Smooth muscle cell of the brain vasculature (primary cell): Measurements from ENCODE around the gene RIMBP2.

Source experiments
- DNase-seq: peaks from one replicate; pipeline ENCODE4 v3.0.0-alpha.2; 2012; ENCODE audit warnings: low read depth, low spot score

Gene RIMBP2

DNA sequence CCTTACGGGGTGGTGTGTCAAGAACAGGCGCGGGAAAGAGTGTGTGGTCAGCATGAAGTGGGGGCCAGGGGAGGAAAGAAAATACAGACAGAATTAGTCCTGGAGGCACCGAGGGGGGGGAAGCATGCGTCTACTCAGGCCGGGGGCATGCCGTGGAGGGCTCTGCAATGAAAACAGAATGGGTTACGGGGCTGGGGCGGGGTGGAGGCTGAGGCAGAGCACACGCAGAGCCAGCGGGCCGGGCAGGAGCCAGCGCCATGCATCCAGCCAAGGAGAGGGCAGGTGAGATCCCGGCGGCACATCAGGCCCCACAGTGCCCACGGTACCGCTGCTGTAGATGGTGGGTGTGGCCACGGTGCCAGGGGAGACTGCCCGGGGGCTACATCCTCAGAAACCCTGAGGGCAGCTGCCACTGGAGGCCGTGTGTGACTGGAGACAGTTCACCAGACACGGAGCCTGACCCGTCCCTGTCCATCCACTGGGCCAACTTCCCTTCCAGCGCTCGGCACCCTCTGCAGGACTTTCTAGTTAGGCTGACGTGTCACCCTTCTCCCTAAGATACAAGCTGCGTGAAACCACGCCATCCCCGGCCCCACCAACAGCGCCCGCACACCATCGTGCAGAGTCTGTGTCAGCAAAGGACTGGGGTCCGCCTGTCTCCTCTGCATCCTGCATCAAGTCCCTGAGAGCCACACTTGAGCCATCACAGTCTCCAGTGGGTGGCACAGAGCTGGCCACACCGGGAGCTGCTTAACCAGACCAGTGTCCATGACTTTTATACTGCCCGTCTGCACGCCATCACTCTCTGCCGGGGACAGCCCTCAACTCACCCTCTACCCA, 291.0 kb downstream of the RIMBP2 start:
- DNase-seq, result no peak

DNA sequence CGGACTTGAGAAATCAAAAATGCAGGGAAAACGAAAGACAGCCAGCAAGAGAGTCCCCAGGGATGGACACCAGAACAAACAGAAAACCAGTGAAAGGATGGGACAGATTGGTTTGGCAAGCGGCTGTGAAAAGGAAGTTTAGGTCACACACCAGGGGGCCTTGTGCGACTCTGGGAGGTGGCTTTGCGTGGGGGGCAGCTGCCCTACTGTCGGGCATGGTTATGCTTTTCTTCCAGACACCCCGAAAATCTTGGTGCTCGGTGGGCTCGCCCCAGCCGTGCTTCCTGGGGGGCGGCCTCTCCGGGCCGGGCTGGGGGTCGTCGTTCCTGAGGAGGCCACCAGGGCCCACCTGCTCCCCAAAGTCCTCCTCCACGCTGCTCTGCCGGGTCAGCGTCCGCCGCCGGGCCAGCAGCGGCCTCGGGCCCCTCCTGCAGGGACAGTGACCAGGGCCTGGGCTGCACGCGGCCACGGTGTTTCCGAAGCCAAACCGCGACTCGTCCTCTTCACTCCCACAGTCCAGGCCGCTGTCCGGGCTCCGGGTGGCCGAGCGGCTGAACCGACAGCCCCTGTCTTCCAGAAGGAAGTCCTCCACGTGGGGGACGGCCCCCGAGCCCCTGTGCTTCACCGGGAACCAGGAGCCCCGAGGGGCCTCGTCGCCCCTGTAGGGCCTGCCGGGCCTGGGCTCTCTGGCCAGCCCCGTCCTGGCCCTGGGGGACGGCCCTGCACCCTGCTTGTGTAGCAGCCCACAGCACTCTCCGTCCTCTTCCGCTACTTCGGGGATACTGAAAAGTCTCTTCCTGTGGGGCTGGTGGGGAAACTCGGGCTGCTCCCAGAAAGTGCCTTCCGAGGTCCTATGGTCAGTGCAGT, 291.9 kb downstream of the RIMBP2 start:
- no peak for DNase-seq

DNA sequence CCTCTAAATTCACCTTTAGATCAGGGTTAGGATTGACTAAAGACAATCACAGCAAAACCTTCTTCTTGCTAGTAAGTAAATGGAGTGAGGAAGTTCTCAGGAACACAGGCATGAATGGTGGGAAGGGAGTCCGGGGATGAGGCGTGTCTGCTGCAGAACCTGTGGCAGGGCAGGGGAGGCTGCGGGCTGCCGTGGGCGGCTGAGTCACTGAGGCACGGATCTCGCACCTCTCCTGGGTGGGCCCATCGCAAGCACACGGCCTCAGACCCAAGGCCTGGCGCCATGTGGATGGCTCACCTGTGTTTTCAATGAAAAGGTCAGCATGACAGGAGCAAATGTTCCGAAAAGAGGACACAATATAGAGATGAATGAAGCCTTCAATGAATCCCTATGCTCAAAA, 293.0 kb downstream of the RIMBP2 start:
- DNase-seq, result no peak

DNA sequence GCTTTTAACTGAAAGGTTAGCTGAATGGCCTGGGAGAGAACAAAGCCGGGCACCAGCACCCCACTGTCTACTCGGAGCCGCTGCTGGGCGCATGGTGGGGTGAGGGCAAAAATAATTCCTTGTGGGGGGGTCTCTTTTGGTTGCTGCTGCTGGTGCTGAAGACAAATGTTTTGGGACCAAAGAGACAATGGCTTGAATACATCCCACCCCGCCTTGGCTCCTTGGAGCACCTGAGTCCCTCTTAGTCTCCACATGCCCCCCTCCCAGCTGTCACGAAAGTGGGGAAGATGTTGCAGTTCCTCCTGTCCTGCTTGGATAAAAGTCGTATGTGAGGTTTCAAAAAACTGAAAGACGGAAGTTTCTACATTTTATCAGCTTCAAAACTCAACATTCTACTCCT, 293.4 kb downstream of the RIMBP2 start:
- DNase-seq, result no peak

DNA sequence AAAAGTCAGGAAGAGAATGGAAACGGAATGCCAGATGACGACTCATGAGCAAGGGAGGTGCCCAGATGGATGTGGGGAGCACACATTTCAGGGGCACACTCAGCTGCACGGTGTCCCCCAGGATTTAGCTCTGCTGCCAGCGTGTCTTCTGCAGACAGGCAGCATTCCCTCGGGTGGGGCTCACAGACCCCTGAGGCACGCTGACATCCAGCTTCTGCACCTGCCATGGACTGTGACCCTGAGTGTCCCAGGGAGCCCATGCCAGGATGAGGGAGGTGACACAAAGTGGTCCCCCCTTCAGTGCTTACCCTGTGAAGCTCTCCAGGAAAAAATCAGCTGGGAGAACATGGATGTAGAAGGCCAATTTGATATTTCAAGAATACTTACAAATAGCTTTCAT, 294.2 kb downstream of the RIMBP2 start:
- DNase-seq, result no peak

DNA sequence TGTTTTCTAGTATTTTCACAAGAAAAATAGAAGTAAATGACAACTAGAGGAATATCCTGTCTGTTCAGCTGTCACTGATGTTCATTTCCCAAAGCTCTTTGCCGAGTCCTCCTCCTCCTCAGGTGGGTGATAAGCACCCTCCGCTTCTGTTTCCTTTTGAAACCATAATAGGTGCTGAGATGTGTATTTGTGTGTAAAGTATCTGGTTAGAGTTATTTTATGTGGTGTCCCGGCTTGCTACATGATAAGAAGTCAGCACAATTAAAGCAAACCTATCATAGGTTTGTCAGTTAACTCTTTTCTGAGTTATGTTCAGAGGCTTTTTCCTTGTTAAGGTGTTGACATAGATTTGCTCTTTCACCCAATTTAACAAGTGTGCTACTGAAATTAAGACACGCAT, 296.0 kb downstream of the RIMBP2 start:
- DNase-seq, result no peak

DNA sequence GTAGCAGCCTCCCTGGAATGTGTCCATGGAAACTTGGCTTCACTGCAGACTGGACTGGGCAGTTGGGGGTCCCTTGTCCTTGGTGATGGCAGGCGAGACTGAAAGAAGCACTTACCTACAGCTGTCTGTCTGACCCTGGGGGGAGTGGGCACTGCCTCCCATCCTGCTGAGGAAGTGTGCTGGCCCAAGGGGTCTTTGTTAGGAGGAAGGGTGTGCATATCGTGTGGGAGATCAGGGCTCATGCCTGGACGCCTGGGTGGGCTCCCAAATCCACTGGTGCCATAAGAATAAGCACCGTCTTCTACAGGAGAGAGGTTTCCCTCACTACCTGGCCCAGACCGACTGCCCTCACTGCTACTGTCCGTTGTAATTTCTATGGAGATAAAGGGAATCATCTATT, 297.0 kb downstream of the RIMBP2 start:
- DNase-seq, result no peak

DNA sequence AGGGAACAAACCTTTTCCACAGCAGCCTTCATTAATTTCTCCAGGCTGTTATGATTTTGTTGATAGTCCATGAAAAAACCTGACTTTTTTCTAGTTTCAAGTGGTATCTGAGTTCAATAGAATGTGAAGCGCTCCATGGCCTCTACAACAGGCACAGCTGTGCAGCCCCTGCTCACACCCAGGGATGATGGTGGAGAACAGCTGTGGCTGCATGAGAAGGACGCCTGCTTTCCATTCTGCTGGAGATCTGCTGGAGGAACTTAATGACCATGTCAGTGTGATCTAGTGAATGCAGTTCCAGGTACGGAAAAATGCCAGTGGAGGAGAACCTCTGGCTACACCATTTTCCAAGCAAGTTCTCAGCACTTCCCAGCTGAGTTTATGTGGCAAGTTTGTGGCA, 297.8 kb downstream of the RIMBP2 start:
- DNase-seq, result no peak

DNA sequence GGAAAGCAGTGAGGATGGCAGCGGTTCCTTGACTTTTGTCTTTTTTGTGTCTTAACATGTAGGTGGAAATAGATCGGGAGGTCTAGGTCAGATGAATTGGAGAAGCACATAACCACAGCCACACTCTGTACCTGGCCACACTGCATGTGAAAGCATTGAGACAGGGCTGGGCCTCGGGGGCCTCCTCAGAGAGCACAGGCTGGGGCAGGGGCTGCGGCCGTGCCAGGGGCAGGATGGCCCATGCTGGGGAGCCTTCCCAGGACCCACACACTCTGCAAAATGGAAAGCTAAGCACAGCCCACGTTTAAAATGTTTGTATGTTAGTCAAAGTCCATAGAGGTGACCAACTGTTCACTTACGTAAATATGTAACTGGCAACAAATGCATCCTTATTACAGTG, 301.7 kb downstream of the RIMBP2 start:
- DNase-seq, result no peak

DNA sequence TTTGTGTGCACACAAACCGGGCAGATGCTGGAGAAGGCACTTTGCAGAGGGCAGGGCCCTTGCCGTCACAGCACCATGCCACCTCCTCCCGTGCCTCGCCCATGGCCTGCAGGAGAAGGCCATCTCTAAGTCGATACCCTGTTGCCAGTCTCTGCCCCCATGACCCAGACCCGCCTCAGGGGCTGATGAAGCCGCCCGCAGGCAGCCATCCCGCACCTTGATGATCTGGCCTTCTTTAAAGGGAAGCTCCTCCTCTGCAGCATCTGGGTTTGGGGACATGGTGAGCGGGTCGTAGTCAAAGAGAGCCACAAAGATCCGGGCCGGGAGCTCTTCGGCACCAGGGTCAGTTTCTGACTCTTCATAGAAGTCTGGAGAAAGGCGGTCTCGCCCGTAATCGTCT, 302.2 kb downstream of the RIMBP2 start:
- DNase-seq, result no peak

DNA sequence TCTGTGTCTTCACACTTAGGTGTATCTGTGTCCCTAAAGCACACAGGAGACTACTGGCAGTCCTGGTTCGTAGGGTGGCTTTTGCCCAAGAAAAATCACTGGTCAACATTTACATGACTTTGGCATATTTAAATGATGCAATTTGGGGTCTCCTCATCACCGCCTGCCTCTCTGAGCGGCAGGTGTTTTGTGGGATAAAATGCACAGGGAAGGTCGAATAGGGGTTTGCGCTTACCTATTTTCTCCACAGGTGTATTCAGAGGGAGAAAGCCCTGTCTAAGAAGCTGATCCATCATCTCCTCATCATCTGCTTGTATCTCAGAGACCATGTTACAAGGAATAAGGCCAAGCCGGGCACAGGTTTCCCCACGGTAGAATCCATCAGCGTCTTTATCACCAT, 303.7 kb downstream of the RIMBP2 start:
- DNase-seq, result no peak

DNA sequence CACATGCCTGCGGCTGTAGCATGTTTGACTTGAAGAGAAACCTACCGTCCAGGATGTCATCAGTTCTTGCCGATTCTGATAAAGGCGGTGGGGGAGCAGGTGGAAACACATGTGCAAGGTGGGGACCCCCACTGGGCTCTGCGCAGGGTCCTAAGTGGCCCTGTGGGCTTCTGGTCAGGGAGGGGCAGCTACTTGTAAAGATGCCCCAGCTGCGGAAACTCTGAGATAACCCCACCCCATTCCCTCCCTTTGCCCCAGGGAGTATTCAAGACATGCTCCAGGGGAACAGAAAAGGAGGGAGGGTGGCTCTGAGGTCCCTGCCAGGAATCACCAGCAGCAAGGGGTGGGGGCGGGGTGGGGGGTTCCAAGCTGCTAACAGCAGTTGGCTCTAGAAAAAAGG, 310.8 kb downstream of the RIMBP2 start:
- DNase-seq, result no peak

DNA sequence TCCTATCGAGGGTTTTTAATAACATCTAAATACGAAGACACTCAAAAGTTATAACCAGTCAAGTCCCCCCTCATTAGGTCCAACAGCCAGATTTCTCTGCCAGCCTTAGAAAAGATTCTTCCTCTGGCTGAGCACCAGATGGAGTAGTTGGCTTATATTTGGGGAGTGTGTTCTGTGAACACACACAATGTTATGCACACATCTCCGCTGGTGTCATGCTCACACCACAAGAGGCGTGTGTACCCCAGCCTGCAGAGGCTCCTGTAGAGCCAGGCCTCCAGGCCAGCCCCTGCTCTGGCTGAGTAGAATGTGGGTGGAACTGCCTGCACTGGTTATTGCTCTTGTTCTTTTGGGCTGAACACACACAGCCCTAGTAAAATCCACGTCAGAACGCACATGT, 314.4 kb downstream of the RIMBP2 start:
- no peak for DNase-seq

DNA sequence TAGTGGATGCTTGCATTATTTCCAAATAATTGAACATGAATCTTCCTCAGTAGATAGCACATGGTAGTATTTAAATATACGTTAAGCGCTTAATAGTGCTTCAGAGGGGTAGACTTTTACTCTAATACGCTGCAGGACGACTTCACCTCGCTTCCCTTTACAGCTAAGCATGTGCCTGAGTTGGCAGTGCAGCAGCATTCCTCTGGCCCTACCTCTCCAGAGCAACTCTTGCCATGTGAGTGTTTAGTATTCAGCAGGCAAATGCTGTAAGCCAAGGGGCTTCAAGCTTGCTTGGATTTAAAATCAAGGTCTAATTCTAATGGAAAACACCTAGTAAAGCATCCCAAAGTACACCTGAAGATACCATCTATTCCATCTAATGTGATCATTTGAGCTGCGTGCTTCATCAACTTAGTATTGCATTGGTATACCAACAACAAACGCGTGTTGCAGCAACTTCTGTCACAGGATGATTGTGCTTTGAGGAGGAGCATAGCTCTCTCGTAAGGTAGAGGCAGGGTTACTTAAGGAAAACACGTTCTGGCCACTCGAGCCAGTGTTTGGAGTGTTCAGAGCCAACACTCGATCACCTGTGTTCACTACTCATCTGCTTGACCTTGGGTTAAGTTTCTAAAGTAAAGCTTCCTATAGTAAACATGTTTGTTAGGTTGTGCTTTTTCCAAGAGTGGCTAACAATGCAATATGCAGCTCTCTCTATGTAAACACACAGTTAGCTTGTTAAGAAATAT, 317.8 kb downstream of the RIMBP2 start:
- DNase-seq, result no peak

DNA sequence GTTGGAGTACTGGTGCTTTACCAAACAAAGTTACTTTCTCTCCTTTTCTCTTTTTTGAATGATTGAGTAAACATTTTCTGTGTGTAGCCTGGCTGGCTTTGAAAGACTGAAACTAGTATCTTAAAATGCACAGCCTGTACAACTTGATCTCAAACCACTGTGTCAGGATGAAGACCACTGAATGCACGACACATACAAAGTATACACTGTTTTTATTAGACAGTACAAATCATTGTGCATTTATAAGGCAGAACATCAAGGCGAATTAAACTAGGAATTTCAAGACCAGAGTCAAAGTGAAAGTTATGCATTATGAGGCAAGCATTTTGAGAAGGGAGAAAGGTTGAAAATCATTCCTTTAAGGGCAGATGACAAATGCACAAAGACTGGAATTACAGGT, 319.4 kb downstream of the RIMBP2 start:
- no peak for DNase-seq

DNA sequence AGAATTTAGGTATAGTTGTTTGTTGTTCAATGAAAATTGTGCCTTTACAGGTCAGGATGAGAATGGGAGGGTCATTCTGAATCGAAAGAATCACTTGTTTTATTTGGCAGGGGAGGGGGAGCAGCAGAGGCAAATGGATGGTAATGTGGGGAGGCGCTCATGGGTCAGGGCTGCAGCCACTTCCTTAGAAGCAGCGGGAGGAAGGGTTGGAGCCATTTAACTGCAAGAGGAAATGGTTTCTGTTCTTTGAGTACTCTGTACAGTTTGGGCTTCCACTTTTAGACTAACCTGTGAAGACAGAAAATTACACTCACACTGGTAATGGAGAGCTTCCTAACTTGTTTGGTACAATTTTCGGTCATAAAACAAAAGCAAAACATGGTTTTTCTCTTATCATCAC, 321.2 kb downstream of the RIMBP2 start:
- no peak for DNase-seq

DNA sequence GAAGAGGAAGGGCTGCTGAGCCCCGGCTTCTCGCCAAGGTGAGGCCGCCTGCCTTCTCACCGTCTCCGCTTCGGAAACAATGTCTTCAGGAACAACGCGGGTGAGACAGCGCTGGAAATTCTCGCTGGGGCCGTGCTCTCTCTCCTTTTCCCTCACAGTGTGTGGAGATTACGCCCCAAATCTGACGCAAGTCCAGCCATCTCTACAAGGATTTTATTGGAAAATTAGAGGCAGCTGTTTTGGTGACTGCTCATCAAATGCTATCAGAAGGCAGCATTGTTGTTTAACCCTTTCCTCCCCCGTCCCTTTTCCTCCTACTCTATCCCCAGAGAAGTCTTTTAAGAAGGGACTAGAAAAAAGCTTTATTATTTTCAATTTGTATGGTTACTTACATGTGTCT, 324.9 kb downstream of the RIMBP2 start:
- no peak for DNase-seq

DNA sequence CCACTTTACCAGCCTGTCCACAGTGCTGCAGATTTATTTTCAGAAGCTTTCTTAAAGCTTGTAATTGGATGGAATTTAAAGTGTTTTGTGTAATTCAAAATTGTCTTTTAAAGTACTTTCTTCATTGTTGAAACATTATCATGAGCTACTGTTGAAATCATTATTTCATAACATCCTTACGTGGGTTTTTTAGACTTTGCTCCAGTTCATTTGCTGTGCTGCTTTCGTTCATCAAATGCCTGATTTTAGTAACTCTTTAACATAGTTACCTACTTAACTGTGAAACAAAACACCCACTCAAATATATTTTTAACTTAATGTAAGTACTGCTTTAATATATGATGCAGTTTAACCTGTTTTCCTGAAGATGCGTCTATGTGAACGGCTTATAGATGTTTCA, 330.9 kb downstream of the RIMBP2 start:
- DNase-seq, result no peak

DNA sequence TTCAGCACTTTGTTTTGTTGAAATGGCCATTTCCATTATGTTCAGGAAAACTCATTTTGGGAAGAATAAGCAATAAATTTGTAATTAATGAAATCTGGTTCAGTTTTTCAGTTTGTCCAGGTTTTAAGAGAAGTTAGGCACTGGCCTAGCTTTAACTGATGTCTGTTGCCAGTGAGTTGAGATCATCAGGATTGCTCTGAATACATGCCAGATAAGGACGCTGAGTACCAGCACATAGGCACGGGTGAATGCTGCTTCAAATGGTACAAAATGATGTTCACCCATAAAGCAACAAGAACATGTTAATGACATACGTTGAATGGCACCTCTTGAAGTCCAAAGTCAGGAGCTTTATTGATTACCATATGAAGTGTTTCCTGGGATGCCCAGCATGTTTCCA, 331.9 kb downstream of the RIMBP2 start:
- no peak for DNase-seq

DNA sequence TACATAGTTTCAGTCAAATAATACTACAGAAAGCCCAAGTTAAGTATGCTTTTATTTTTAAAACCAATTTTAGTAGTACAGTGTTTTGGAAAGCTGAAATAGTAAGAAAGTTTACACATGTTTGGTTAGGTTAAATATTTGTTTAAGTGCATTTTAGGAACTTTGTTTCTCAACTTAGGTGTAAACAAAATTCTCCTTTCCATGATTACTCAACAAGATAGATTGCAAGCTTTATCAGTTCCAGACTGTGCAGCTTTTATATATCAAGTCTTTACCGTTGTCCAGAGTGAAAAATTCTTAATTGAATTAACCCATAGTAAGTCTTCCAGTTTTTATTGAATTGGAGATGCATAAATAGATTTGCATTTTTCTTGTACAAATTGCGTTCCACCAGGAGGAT, 333.3 kb downstream of the RIMBP2 start:
- DNase-seq, result no peak

DNA sequence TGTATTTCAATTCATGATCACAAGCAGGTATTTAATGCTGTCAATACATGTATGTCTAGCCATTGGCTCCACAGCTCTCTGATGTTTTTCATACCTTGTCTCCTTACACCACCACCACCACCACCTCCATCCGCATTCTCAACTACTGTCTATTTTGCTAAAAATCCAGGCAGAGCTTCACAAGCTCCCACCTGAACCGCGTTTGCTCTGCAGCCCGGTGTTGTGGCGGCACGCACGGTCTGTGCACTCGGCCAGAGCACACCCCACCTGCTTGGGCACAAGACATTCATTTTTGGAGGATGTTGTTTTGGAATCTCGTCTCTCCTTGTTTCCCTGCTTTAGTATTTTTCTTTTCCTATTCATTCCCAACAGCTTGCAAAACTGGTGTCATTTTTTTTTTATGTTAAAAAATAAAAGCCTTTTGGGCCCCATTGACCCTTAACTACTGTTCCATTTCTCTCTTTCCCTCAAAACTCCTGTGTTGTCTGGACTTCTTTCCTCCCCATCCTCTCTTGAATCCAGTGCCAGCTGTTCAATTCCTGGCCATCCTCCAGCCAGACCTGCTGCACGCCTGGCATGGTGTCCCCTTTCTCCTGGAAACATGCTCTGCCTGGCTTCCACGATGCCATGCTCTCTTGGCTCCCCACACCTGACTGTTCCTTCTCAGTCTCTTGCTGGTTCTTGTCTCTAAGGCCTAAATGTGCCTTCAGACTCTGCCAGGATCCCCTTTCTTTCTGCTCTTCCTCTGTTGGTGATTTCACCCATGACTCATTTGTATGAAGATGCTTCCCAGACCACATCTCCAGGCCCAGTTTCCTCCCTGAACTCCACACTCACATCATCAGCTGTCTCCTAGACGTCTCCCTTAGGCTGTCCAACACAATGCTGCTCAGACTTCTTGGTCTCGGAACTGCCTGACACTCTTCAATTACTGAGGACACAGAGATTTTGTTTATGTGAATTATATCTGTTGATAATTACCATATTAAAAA, 340.5 kb downstream of the RIMBP2 start:
- DNase-seq, result no peak
